ENCODE data around the gene HYAL3. TPM values are rescaled to one million over a fixed set of nuclear protein-coding genes. Genes with fewer than 3 reads are reported as not detected.
"Not testable (repeated sequence)": the region's sequence is repeated elsewhere in the genome, so short reads cannot be mapped to it uniquely, and the experiment has no call there.

HYAL3 gene
- total RNA-seq, 1 donor from 2014 or later: 6.9 TPM

- H3K9me3 ChIP-seq (ENCODE audit: insufficient read depth, low read depth, low read length): no peaks in the 10 kb centered on the region
- peaks cover 26% of the 10 kb centered on the region for H3K79me2 ChIP-seq (ENCODE audit: insufficient read depth, low read length)
- peaks cover 6% of the 10 kb centered on the region for H3K4me1 ChIP-seq (ENCODE audit: insufficient read depth, low read length)
- Mint-ChIP-seq H3K27me3 (ENCODE audit: low read depth, unreplicated experiment) (no peaks in the 10 kb centered on the region), H3K36me3 (ENCODE audit: low read depth, unreplicated experiment) (no peaks in the 10 kb centered on the region), H3K4me3 (ENCODE audit: unreplicated experiment) (no peak overlapping the region), H3K4me1 (ENCODE audit: low read depth, unreplicated experiment) (peaks cover 3% of the 10 kb centered on the region), H3K27ac (ENCODE audit: unreplicated experiment) (peak overlapping the region; percentile 53), H3K9me3 (ENCODE audit: unreplicated experiment) (no peaks in the 10 kb centered on the region)
- no peak overlapping the region for H2AFZ ChIP-seq (ENCODE audit: low read depth, low read length)
- H4K20me1 ChIP-seq (ENCODE audit: insufficient read depth, low read length): peaks cover 7% of the 10 kb centered on the region
- H3K36me3 ChIP-seq (ENCODE audit: insufficient read depth, low read length): peaks cover 14% of the 10 kb centered on the region
- no peak overlapping the region for H3K4me2 ChIP-seq (ENCODE audit: low read length)
- H3K27ac ChIP-seq (ENCODE audit: low read depth, low read length): no peak overlapping the region
- FAIRE-seq (no peak), DNase-seq (ENCODE audit: low read depth) (no peak)
- no peak overlapping the region for H3K9ac ChIP-seq (ENCODE audit: low read length)
- H3K4me3 ChIP-seq (ENCODE audit: insufficient read depth, low read depth, low read length): no peak overlapping the region
- no peaks in the 10 kb centered on the region for H3K27me3 ChIP-seq (ENCODE audit: insufficient read depth, low read length)
- no peak for TF ChIP-seq EZH2 (IDR thresholded peaks at IDR 0.05; ENCODE audit: insufficient read depth, low read length)
- TF ChIP-seq, protein P1, sequence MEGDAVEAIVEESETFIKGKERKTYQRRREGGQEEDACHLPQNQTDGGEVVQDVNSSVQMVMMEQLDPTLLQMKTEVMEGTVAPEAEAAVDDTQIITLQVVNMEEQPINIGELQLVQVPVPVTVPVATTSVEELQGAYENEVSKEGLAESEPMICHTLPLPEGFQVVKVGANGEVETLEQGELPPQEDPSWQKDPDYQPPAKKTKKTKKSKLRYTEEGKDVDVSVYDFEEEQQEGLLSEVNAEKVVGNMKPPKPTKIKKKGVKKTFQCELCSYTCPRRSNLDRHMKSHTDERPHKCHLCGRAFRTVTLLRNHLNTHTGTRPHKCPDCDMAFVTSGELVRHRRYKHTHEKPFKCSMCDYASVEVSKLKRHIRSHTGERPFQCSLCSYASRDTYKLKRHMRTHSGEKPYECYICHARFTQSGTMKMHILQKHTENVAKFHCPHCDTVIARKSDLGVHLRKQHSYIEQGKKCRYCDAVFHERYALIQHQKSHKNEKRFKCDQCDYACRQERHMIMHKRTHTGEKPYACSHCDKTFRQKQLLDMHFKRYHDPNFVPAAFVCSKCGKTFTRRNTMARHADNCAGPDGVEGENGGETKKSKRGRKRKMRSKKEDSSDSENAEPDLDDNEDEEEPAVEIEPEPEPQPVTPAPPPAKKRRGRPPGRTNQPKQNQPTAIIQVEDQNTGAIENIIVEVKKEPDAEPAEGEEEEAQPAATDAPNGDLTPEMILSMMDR (IDR thresholded peaks at IDR 0.05; ENCODE audit: insufficient read depth, low read depth, low read length): no peak
These were observed 12.6 kb downstream of the HYAL3 start for GRCh38 chr3:50286322-50287227.

DNA sequence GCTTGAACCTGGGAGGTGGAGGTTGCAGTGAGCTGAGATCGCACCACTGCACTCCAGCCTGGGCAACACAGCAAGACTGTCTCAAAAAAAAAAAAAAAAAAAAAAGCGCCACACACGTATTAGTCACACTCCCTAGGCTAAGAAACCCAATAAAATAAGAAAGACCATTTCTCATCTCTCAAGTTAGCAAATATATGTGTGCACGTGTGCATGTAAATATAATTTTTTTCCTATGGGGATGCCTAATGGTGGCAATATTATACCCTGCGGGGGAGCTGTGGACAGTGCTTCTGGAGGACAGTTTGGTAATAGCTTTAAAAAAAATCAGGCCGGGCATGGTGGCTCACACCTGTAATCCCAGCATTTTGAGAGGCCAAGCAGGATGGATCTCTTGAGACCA is 15.1 kb downstream of the HYAL3 start:
- H3K36me3 ChIP-seq (ENCODE audit: insufficient read depth, low read length): peaks cover 10% of the 10 kb centered on the region
- H3K4me3 ChIP-seq (ENCODE audit: insufficient read depth, low read depth, low read length); H3K9ac ChIP-seq (ENCODE audit: low read length); H3K9me3 ChIP-seq (ENCODE audit: insufficient read depth, low read depth, low read length); H2AFZ ChIP-seq (ENCODE audit: low read depth, low read length); DNase-seq (ENCODE audit: low read depth); H3K36me3 Mint-ChIP-seq (ENCODE audit: low read depth, unreplicated experiment); H3K27ac ChIP-seq (ENCODE audit: low read depth, low read length); H3K27me3 ChIP-seq (ENCODE audit: insufficient read depth, low read length); H3K27me3 Mint-ChIP-seq (ENCODE audit: low read depth, unreplicated experiment); H3K4me1 Mint-ChIP-seq (ENCODE audit: low read depth, unreplicated experiment); H3K4me1 ChIP-seq (ENCODE audit: insufficient read depth, low read length); H3K4me3 Mint-ChIP-seq (ENCODE audit: unreplicated experiment); H3K9me3 Mint-ChIP-seq (ENCODE audit: unreplicated experiment); H3K4me2 ChIP-seq (ENCODE audit: low read length); FAIRE-seq; H3K79me2 ChIP-seq (ENCODE audit: insufficient read depth, low read length); H3K27ac Mint-ChIP-seq (ENCODE audit: unreplicated experiment); H4K20me1 ChIP-seq (ENCODE audit: insufficient read depth, low read length): not testable (repeated sequence)

GRCh38 chr3:50279255-50280016 is 19.8 kb downstream of the HYAL3 start:
- H3K4me1 ChIP-seq (ENCODE audit: insufficient read depth, low read length): no peaks in the 10 kb centered on the region
- no peak for DNase-seq (ENCODE audit: low read depth)
- Mint-ChIP-seq H3K4me1 (ENCODE audit: low read depth, unreplicated experiment) (no peaks in the 10 kb centered on the region), H3K36me3 (ENCODE audit: low read depth, unreplicated experiment) (peaks cover 2% of the 10 kb centered on the region), H3K4me3 (ENCODE audit: unreplicated experiment) (no peak overlapping the region), H3K9me3 (ENCODE audit: unreplicated experiment) (no peaks in the 10 kb centered on the region), H3K27me3 (ENCODE audit: low read depth, unreplicated experiment) (peaks cover 14% of the 10 kb centered on the region), H3K27ac (ENCODE audit: unreplicated experiment) (no peak overlapping the region)
- no peak overlapping the region for H3K27ac ChIP-seq (ENCODE audit: low read depth, low read length)
- H3K79me2 ChIP-seq (ENCODE audit: insufficient read depth, low read length): no peaks in the 10 kb centered on the region
- no peak overlapping the region for H3K4me2 ChIP-seq (ENCODE audit: low read length)
- TF ChIP-seq, protein P1 (IDR thresholded peaks at IDR 0.05; ENCODE audit: insufficient read depth, low read depth, low read length): no peak
- no peak for TF ChIP-seq EZH2 (IDR thresholded peaks at IDR 0.05; ENCODE audit: insufficient read depth, low read length)
- H3K9me3 ChIP-seq (ENCODE audit: insufficient read depth, low read depth, low read length): no peaks in the 10 kb centered on the region
- H3K4me3 ChIP-seq (ENCODE audit: insufficient read depth, low read depth, low read length): no peak overlapping the region
- H4K20me1 ChIP-seq (ENCODE audit: insufficient read depth, low read length): peaks cover 2% of the 10 kb centered on the region
- no peak for FAIRE-seq
- H3K27me3 ChIP-seq (ENCODE audit: insufficient read depth, low read length): peaks cover 13% of the 10 kb centered on the region
- H3K36me3 ChIP-seq (ENCODE audit: insufficient read depth, low read length): no peaks in the 10 kb centered on the region
- no peak overlapping the region for H3K9ac ChIP-seq (ENCODE audit: low read length)
- no peak overlapping the region for H2AFZ ChIP-seq (ENCODE audit: low read depth, low read length)

All from astrocyte (in vitro differentiated cells and primary cell).